Sigmoid colon (tissue), 4 donors: ENCODE measurements around the gene AFDN.

Experiments
- CTCF ChIP-seq, 4 experiments: fragments of 450-650 bp in 3 of 4; fragments of 200-600 bp in 1 of 4; IDR thresholded peaks; one replicate each; pipeline ENCODE4 v1.5.1; 2016 to 2019; ENCODE audit warnings: antibody characterized with exemption in 4 of 4, mild to moderate bottlenecking in 3 of 4, moderate library complexity in 2 of 4
- EP300 ChIP-seq, 4 donors: sonication (generic); formaldehyde crosslinking; IDR thresholded peaks; one replicate each; pipeline ENCODE4 v1.6.1; 2017; ENCODE audit warnings: antibody characterized with exemption in 4 of 4
- POLR2A ChIP-seq, 2 donors: fragments of 450-650 bp; IDR thresholded peaks; one replicate each; pipeline ENCODE4 v1.6.1; 2016; ENCODE audit warnings: antibody characterized with exemption in 2 of 2, mild to moderate bottlenecking in 2 of 2, moderate library complexity in 2 of 2

- TF ChIP-seq POLR2A (IDR thresholded peaks at IDR 0.05) = no peak
- TF ChIP-seq CTCF (IDR thresholded peaks at IDR 0.05) = no peak
- TF ChIP-seq EP300 (IDR thresholded peaks at IDR 0.05) = no peak
Observed at GRCh38 chr6:167987396-167988153, 160.9 kb downstream of the AFDN start.
